Measurements from ENCODE around the gene POTEJ.
"Not testable (repeated sequence)": the region's sequence is repeated elsewhere in the genome, so short reads cannot be mapped to it uniquely, and the experiment has no call there.

DNA sequence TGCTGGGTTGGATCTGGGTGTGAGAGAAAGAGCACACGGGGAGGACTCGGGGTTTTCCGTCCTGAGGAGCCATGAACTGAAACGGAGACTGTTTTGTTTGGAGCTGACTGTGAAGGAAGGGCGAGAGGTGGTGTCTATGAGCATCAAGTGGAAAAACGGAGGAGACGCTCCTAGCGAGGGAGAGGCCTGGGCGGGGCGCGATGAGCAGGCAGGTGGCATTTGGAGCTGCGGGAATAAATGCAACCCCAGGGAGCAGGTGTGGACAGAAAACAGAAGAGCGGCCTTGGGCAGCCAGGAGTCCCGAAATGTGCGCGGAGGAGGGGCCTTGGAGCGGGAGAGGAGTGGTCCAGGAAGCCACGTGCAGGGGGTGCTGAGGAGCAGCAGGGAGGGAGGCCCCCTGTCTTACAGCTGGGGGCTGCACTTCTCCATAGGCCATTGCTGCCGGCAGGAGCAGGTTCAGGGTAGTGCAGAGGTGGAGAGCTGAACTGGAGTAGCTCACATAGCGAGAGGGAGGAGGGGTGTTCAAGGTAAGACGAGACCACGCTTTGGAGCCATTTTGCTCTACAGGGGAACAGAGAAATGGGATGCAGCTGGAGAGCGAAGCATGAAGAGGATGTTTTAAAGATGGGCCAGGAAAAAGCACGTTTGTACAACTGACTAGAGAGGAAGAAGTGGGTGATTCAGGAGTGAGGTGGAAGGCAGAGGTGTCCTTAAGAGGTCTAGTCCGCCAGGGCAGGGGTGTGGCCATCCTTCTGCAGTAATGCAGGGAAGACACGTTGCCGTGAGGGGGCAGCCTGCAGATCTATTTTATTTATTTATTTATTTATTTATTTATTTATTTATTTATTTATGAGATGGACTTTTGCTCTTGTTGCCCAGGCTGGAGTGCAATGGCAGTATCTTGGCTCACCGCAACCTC lies 2.0 kb upstream of the POTEJ start:
- not testable (repeated sequence) for TF ChIP-seq EZH2, CTCF (IDR thresholded peaks at IDR 0.05)
